Measurements from ENCODE around the gene EXOSC1. TPM values are rescaled to one million over a fixed set of nuclear protein-coding genes. Genes with fewer than 3 reads are reported as not detected.
A peak's percentile ranks its signal among the peaks of the same experiment; 100 is the strongest.

The EXOSC1 gene
- total RNA-seq, 2 experiments from 2014 or later: 28.8 to 29.7 TPM

GRCh38 chr10:97416565-97416964, 29.2 kb downstream of the EXOSC1 start:
- no peaks in the 10 kb centered on the region for H3K27me3 Mint-ChIP-seq
- peak overlapping the region; percentile 67 for H3K4me3 Mint-ChIP-seq
- Histone ChIP-seq H3K27me3 (ENCODE audit: control insufficient read depth in 1 of 2, insufficient read depth in 2 of 2, low read length in 2 of 2) (no peaks in the 10 kb centered on the region), H3K4me1 (ENCODE audit: insufficient read depth, low read length) (peaks cover 56% of the 10 kb centered on the region), H3K27ac (ENCODE audit: low read depth in 1 of 2, low read length in 2 of 2) (peak overlapping the region in 1 of 2 donors; percentile 48), H3K9me3 (ENCODE audit: control insufficient read depth in 1 of 2, insufficient read depth in 1 of 2, low read length in 2 of 2) (no peaks in the 10 kb centered on the region), H3K4me3 (ENCODE audit: low read length) (no peak overlapping the region), H3K36me3 (ENCODE audit: insufficient read depth, low read length) (no peaks in the 10 kb centered on the region)
- ATAC-seq (ENCODE audit: poor library complexity): no peak
- H3K9me3 Mint-ChIP-seq: no peaks in the 10 kb centered on the region
- CTCF ChIA-PET: interaction anchor here (1.2 kb wide), 1 partner anchor 10 kb away, joined by 3 read pairs; no protein-coding TSS in a partner anchor
- peaks cover 4% of the 10 kb centered on the region for H3K36me3 Mint-ChIP-seq (ENCODE audit: low read depth)
- no peak for TF ChIP-seq CTCF (IDR thresholded peaks at IDR 0.05)
- POLR2A ChIA-PET: no interaction called here
- H3K27ac Mint-ChIP-seq: peak overlapping the region; percentile 86
- intact Hi-C loops (cut with DNase I, micrococcal nuclease): no loop called here
- DNase-seq: peak in 1 of 14 experiments; percentile 51
- peaks cover 53% of the 10 kb centered on the region for H3K4me1 Mint-ChIP-seq (ENCODE audit: low read depth)

GRCh38 chr10:97412891-97413304, 32.9 kb downstream of the EXOSC1 start:
- POLR2A ChIA-PET: no interaction called here
- Mint-ChIP-seq H3K4me3 (peak overlapping the region; percentile 18), H3K27ac (peak overlapping the region; percentile 74), H3K9me3 (no peaks in the 10 kb centered on the region), H3K27me3 (no peaks in the 10 kb centered on the region), H3K36me3 (ENCODE audit: low read depth) (no peaks in the 10 kb centered on the region), H3K4me1 (ENCODE audit: low read depth) (peaks cover 36% of the 10 kb centered on the region)
- no peaks in the 10 kb centered on the region for H3K27me3 ChIP-seq (ENCODE audit: control insufficient read depth in 1 of 2, insufficient read depth in 2 of 2, low read length in 2 of 2)
- no peak overlapping the region for H3K27ac ChIP-seq (ENCODE audit: low read depth in 1 of 2, low read length in 2 of 2)
- CTCF ChIA-PET: no interaction called here
- no peaks in the 10 kb centered on the region for H3K9me3 ChIP-seq (ENCODE audit: control insufficient read depth in 1 of 2, insufficient read depth in 1 of 2, low read length in 2 of 2)
- intact Hi-C loops (cut with DNase I, micrococcal nuclease): no loop called here
- peaks cover 38% of the 10 kb centered on the region for H3K4me1 ChIP-seq (ENCODE audit: insufficient read depth, low read length)
- ATAC-seq (ENCODE audit: poor library complexity) (no peak), DNase-seq (no peak)
- TF ChIP-seq CTCF (IDR thresholded peaks at IDR 0.05): no peak
- no peak overlapping the region for H3K4me3 ChIP-seq (ENCODE audit: low read length)
- H3K36me3 ChIP-seq (ENCODE audit: insufficient read depth, low read length): no peaks in the 10 kb centered on the region

GRCh38 chr10:97411406-97411805, 34.4 kb downstream of the EXOSC1 start:
- no peaks in the 10 kb centered on the region for H3K36me3 ChIP-seq (ENCODE audit: insufficient read depth, low read length)
- TF ChIP-seq CTCF (IDR thresholded peaks at IDR 0.05): no peak
- POLR2A ChIA-PET: interaction anchor here (1.5 kb wide), 1 partner anchor 10 kb away, joined by 8 read pairs; the partner anchor contains the start of gene RRP12
- H3K9me3 Mint-ChIP-seq: no peaks in the 10 kb centered on the region
- no peaks in the 10 kb centered on the region for H3K27me3 ChIP-seq (ENCODE audit: control insufficient read depth in 1 of 2, insufficient read depth in 2 of 2, low read length in 2 of 2)
- H3K4me3 Mint-ChIP-seq: no peak overlapping the region
- H3K4me3 ChIP-seq (ENCODE audit: low read length): no peak overlapping the region
- intact Hi-C loops (cut with DNase I, micrococcal nuclease): no loop called here
- DNase-seq (no peak), ATAC-seq (ENCODE audit: poor library complexity) (no peak)
- H3K4me1 ChIP-seq (ENCODE audit: insufficient read depth, low read length): peaks cover 41% of the 10 kb centered on the region
- H3K27me3 Mint-ChIP-seq: no peaks in the 10 kb centered on the region
- CTCF ChIA-PET: interaction anchor here (0.8 to 1.1 kb wide), 2 partner anchors 14 to 143 kb away, joined by 3 read pairs; no protein-coding TSS in a partner anchor
- H3K36me3 Mint-ChIP-seq (ENCODE audit: low read depth): no peaks in the 10 kb centered on the region
- H3K27ac ChIP-seq (ENCODE audit: low read depth in 1 of 2, low read length in 2 of 2): no peak overlapping the region
- H3K9me3 ChIP-seq (ENCODE audit: control insufficient read depth in 1 of 2, insufficient read depth in 1 of 2, low read length in 2 of 2): no peaks in the 10 kb centered on the region
- H3K4me1 Mint-ChIP-seq (ENCODE audit: low read depth): peaks cover 34% of the 10 kb centered on the region
- no peak overlapping the region for H3K27ac Mint-ChIP-seq

Data from CD4-positive, alpha-beta T cell (primary cell).